Measurements from ENCODE around the gene LNPK.

DNA sequence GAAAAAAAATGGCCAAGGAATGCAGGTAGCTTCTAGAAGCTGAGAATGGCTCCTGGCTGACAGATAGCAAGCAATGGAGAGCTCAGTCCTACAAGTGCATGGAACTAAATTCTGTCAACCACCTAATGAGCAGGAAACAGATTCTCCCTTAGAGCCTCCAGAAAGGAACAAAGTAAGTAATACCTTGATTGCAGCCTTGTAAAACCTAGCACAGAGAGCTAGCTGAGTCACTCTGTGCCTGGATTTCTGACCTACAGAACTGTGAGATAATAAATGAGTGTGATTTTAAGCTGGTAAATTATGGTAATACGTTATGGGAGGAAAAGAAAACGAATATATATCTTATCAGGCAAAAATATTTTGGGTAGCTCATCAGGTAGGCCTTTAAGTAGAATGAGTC lies 7.4 kb upstream of the LNPK start:
- no peak for TF ChIP-seq EZH2 (IDR thresholded peaks at IDR 0.05)
- TF ChIP-seq, protein P1, sequence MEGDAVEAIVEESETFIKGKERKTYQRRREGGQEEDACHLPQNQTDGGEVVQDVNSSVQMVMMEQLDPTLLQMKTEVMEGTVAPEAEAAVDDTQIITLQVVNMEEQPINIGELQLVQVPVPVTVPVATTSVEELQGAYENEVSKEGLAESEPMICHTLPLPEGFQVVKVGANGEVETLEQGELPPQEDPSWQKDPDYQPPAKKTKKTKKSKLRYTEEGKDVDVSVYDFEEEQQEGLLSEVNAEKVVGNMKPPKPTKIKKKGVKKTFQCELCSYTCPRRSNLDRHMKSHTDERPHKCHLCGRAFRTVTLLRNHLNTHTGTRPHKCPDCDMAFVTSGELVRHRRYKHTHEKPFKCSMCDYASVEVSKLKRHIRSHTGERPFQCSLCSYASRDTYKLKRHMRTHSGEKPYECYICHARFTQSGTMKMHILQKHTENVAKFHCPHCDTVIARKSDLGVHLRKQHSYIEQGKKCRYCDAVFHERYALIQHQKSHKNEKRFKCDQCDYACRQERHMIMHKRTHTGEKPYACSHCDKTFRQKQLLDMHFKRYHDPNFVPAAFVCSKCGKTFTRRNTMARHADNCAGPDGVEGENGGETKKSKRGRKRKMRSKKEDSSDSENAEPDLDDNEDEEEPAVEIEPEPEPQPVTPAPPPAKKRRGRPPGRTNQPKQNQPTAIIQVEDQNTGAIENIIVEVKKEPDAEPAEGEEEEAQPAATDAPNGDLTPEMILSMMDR (IDR thresholded peaks at IDR 0.05), result no peak
- TF ChIP-seq EZH2phosphoT487 (IDR thresholded peaks at IDR 0.05), result no peak
